Measurements from ENCODE around the gene HMBS. TPM values are rescaled to one million over a fixed set of nuclear protein-coding genes. Genes with fewer than 3 reads are reported as not detected.

The HMBS gene
- polyA plus RNA-seq, 1 donor, result 25.3 TPM

- peaks cover 14% of the 10 kb centered on the region for H3K4me1 ChIP-seq (ENCODE audit: control insufficient read depth, insufficient read depth, low read length)
- no peak overlapping the region for H3K4me3 ChIP-seq (ENCODE audit: low read length)
- peaks cover 24% of the 10 kb centered on the region for H3K36me3 ChIP-seq (ENCODE audit: control insufficient read depth, insufficient read depth, low read length)
- WGBS (ENCODE audit: insufficient coverage, low lambda C conversion rate), result no CpG with 5 or more reads among the region's 9 CpGs
- H3K27ac ChIP-seq (ENCODE audit: low read length), result no peak overlapping the region
- peaks cover 7% of the 10 kb centered on the region for H3K9me3 ChIP-seq (ENCODE audit: control insufficient read depth, low read depth, low read length)
- no peak for DNase-seq
- H3K27me3 ChIP-seq (ENCODE audit: control insufficient read depth, insufficient read depth, low read length), result no peaks in the 10 kb centered on the region
Observed at GRCh38 chr11:119091178-119091577, 6.5 kb downstream of the HMBS start.

- no CpG with 5 or more reads among the region's 13 CpGs for WGBS (ENCODE audit: insufficient coverage, low lambda C conversion rate)
- peaks cover 7% of the 10 kb centered on the region for H3K9me3 ChIP-seq (ENCODE audit: control insufficient read depth, low read depth, low read length)
- peaks cover 14% of the 10 kb centered on the region for H3K4me1 ChIP-seq (ENCODE audit: control insufficient read depth, insufficient read depth, low read length)
- no peak for DNase-seq
- no peak overlapping the region for H3K27ac ChIP-seq (ENCODE audit: low read length)
- no peaks in the 10 kb centered on the region for H3K27me3 ChIP-seq (ENCODE audit: control insufficient read depth, insufficient read depth, low read length)
- peaks cover 32% of the 10 kb centered on the region for H3K36me3 ChIP-seq (ENCODE audit: control insufficient read depth, insufficient read depth, low read length)
- H3K4me3 ChIP-seq (ENCODE audit: low read length), result peak overlapping the region; percentile 78
Observed at GRCh38 chr11:119091966-119092879, 7.5 kb downstream of the HMBS start.

DNA sequence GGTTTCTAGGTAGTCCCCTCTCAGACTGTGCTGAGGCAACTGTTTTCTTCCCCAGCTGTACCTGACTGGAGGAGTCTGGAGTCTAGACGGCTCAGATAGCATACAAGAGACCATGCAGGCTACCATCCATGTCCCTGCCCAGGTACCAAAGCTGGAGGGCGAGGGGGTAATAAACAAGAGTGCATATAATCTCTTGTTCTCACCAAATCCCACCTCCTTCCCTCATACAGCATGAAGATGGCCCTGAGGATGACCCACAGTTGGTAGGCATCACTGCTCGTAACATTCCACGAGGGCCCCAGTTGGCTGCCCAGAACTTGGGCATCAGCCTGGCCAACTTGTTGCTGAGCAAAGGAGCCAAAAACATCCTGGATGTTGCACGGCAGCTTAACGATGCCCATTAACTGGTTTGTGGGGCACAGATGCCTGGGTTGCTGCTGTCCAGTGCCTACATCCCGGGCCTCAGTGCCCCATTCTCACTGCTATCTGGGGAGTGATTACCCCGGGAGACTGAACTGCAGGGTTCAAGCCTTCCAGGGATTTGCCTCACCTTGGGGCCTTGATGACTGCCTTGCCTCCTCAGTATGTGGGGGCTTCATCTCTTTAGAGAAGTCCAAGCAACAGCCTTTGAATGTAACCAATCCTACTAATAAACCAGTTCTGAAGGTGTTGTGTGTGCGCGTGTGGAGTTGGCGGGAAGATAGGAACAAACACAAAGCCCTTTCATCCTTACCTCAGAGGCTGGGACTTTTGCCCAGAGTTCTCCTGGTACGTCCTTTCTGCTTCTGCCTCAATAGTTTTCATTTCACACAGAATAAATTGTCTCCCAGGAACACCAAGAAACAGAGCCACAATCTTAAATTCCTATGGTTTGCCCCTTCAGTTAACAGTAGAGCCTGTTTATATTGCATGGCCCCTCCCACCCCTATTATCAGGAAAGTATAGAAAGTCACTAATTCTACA lies 8.5 kb downstream of the HMBS start:
- Histone ChIP-seq H3K27ac (ENCODE audit: low read length) (peak overlapping the region; percentile 87), H3K36me3 (ENCODE audit: control insufficient read depth, insufficient read depth, low read length) (peaks cover 42% of the 10 kb centered on the region), H3K9me3 (ENCODE audit: control insufficient read depth, low read depth, low read length) (peaks cover 7% of the 10 kb centered on the region), H3K4me3 (ENCODE audit: low read length) (peak overlapping the region; percentile 78), H3K27me3 (ENCODE audit: control insufficient read depth, insufficient read depth, low read length) (no peaks in the 10 kb centered on the region), H3K4me1 (ENCODE audit: control insufficient read depth, insufficient read depth, low read length) (peaks cover 14% of the 10 kb centered on the region)
- DNase-seq, result no peak
- WGBS (ENCODE audit: insufficient coverage, low lambda C conversion rate), result no CpG with 5 or more reads among the region's 12 CpGs

DNA sequence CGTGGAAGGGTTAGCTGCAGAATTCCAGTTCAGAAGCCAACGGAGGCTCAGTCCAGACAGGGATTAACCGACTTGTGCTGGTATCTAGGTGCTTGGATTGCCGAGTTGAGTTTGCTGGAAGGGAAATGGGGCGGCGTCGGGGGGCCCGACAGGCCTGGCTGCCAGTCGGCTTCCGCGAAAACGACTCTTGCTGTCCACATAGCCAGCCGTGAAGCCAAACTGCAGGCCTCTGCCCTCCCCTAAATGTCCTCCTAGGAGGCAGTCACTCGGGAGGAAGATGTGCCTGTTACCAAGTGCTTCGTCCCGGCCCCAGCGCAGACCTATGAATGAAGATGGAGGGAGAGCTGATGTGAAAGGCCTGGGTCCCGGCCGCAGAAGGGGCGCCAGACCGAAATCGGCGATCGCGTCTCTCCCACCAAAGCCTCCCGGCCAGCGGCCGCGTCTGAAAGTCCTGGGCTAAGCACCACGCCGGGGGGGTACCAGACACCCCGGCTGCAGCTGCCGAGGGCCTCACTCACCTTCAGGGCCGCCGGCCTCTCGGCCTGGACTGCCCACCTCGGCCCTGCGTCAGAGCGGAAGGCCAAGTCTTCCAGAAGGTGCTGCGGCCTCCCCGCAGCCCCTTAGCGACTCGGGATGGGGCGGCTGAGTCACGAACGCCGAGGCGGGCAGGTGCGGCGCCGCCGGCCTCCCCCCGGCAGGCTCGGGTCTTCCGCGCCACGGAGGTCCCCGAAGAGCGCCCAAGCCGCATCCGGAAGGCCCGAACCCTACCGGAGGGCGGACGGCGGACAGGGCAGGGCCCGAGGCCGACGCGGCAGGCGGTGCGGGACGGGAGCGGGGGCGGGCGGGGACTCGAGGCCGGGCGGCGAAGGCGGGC lies 9.5 kb downstream of the HMBS start:
- Histone ChIP-seq H3K27me3 (ENCODE audit: control insufficient read depth, insufficient read depth, low read length) (no peaks in the 10 kb centered on the region), H3K36me3 (ENCODE audit: control insufficient read depth, insufficient read depth, low read length) (peaks cover 46% of the 10 kb centered on the region), H3K9me3 (ENCODE audit: control insufficient read depth, low read depth, low read length) (peaks cover 7% of the 10 kb centered on the region), H3K27ac (ENCODE audit: low read length) (peak overlapping the region; percentile 87), H3K4me3 (ENCODE audit: low read length) (peak overlapping the region; percentile 78), H3K4me1 (ENCODE audit: control insufficient read depth, insufficient read depth, low read length) (peaks cover 14% of the 10 kb centered on the region)
- peak in 1 of 2 donors; percentile 64 for DNase-seq
- WGBS (ENCODE audit: insufficient coverage, low lambda C conversion rate), result no CpG with 5 or more reads among the region's 81 CpGs

DNA sequence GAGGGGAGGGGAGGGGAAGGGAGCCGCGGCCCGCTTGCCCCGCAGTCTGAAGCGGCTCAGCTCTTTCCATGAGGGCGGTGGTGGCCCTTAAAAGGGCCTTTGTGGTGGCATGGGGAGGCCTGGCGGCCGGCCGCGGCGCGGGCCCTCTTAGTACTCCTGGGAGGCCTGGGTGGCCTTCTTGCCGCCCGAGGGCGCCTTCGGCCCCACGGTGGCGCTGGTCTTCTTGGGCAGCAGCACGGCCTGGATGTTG lies 10.1 kb downstream of the HMBS start:
- DNase-seq, result peak; percentile 80 to 87
- Histone ChIP-seq H3K27ac (ENCODE audit: low read length) (peak overlapping the region; percentile 87), H3K36me3 (ENCODE audit: control insufficient read depth, insufficient read depth, low read length) (peaks cover 46% of the 10 kb centered on the region), H3K27me3 (ENCODE audit: control insufficient read depth, insufficient read depth, low read length) (no peaks in the 10 kb centered on the region), H3K4me1 (ENCODE audit: control insufficient read depth, insufficient read depth, low read length) (peaks cover 14% of the 10 kb centered on the region), H3K9me3 (ENCODE audit: control insufficient read depth, low read depth, low read length) (peaks cover 7% of the 10 kb centered on the region), H3K4me3 (ENCODE audit: low read length) (peak overlapping the region; percentile 78)
- WGBS (ENCODE audit: insufficient coverage, low lambda C conversion rate), result no CpG with 5 or more reads among the region's 19 CpGs

DNA sequence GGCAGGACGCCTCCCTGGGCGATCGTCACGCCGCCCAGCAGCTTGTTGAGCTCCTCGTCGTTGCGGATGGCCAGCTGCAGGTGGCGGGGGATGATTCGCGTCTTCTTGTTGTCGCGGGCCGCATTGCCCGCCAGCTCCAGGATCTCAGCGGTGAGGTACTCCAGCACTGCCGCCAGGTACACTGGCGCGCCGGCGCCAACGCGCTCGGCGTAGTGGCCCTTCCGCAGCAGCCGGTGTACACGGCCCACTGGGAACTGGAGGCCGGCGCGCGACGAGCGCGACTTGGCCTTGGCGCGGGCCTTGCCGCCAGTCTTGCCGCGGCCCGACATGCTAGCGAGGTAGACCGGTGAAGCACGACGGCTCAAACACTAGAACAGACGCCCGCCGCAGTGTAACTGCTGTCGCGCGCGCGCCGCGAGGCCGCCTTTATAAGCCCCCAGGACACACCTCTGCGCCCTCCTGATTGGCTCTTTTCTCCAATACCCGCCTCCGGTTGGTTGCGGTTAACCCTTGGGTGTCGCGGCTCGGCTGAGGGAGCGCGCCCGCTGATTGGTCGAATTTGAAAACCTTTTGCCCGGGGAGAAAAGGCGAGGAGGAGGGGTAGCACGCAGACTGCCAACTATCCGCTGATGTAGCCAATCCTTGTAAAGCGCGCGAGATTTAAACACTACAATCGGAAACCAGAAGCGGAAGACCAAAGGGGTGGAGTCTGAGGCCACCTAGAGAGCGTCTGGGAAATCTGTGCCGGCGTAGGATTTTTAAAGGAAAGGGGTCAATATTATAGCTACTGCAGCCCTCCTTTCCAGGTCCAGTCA lies 10.6 kb downstream of the HMBS start:
- peaks cover 7% of the 10 kb centered on the region for H3K9me3 ChIP-seq (ENCODE audit: control insufficient read depth, low read depth, low read length)
- H3K27ac ChIP-seq (ENCODE audit: low read length), result peak overlapping the region; percentile 87
- no peaks in the 10 kb centered on the region for H3K27me3 ChIP-seq (ENCODE audit: control insufficient read depth, insufficient read depth, low read length)
- H3K4me1 ChIP-seq (ENCODE audit: control insufficient read depth, insufficient read depth, low read length), result peaks cover 16% of the 10 kb centered on the region
- H3K36me3 ChIP-seq (ENCODE audit: control insufficient read depth, insufficient read depth, low read length), result peaks cover 40% of the 10 kb centered on the region
- WGBS (ENCODE audit: insufficient coverage, low lambda C conversion rate), result no CpG with 5 or more reads among the region's 79 CpGs
- DNase-seq, result peak; percentile 99 to 100
- H3K4me3 ChIP-seq (ENCODE audit: low read length), result peak overlapping the region; percentile 78

GRCh38 chr11:119099711-119100110 lies 15.0 kb downstream of the HMBS start:
- WGBS (ENCODE audit: insufficient coverage, low lambda C conversion rate), result no CpG with 5 or more reads among the region's 6 CpGs
- Histone ChIP-seq H3K36me3 (ENCODE audit: control insufficient read depth, insufficient read depth, low read length) (peaks cover 22% of the 10 kb centered on the region), H3K9me3 (ENCODE audit: control insufficient read depth, low read depth, low read length) (peaks cover 4% of the 10 kb centered on the region), H3K27me3 (ENCODE audit: control insufficient read depth, insufficient read depth, low read length) (no peaks in the 10 kb centered on the region), H3K27ac (ENCODE audit: low read length) (no peak overlapping the region), H3K4me3 (ENCODE audit: low read length) (no peak overlapping the region), H3K4me1 (ENCODE audit: control insufficient read depth, insufficient read depth, low read length) (peaks cover 17% of the 10 kb centered on the region)
- no peak for DNase-seq

DNA sequence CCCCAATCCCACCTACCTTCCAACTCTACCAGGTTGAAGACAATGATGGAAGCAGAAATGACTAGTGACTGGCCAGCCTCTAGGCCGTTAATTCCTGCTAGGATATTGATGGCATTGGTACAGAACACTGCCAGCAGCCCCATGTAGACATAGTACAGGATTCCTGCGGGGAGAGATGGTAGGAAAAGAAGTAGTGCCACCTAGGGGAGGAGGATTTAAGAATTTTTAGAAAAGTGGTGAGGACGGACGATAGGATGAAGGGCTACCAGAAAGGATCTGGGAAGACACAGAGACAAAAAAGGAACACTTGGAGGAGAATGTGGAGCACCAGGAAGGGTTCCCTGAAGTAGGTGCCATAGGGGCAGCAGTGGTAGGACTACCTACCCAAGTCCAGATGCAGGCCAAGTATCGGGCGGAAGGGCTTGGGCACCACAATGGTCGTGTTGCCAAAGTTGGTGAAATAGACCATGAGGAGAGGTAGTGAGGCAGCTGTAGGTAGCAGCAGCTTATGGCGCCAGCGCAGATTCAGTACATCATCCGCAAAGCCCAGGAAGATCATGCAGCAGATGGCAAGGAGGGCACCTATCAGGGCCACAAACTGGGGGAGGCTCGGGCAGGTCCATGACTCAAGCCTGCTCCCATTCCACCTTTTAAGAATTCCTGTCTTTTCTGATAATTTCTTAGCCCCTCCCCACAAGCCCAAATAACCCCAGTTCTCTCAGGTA lies 15.7 kb downstream of the HMBS start:
- Histone ChIP-seq H3K4me1 (ENCODE audit: control insufficient read depth, insufficient read depth, low read length) (peaks cover 17% of the 10 kb centered on the region), H3K4me3 (ENCODE audit: low read length) (peak overlapping the region; percentile 86), H3K27ac (ENCODE audit: low read length) (no peak overlapping the region), H3K27me3 (ENCODE audit: control insufficient read depth, insufficient read depth, low read length) (no peaks in the 10 kb centered on the region), H3K9me3 (ENCODE audit: control insufficient read depth, low read depth, low read length) (no peaks in the 10 kb centered on the region), H3K36me3 (ENCODE audit: control insufficient read depth, insufficient read depth, low read length) (peaks cover 22% of the 10 kb centered on the region)
- no CpG with 5 or more reads among the region's 11 CpGs for WGBS (ENCODE audit: insufficient coverage, low lambda C conversion rate)
- DNase-seq, result peak in 1 of 2 donors; percentile 45
